GM12878 (cell line): ENCODE data around the gene REL. TPM values are rescaled to one million over a fixed set of nuclear protein-coding genes. Genes with fewer than 3 reads are reported as not detected.
A peak's percentile ranks its signal among the peaks of the same experiment; 100 is the strongest.

Experiments
- ATAC-seq: fragments of 200-7000 bp; cut with Tn5 transposase; 3 replicates; pipeline ENCODE4 v1.9.1; 2020; ENCODE audit warnings: mild to moderate bottlenecking, moderate library complexity
- BruUV-seq: library from RNA; stranded (reverse); fragments of 400-500 nt; replicated peaks from 2 replicates; lab custom pipeline; 2021; lab: Mats Ljungman, UMichigan
- CTCF ChIA-PET: fragments of 300-600 bp; sonication (Branson Sonifier 250); formaldehyde crosslinking; extraction: SDS; loops from one replicate; lab custom pipeline; 2021; ENCODE audit warnings: inconsistent platforms; lab: Yijun Ruan, JAX
- POLR2A ChIA-PET: fragments of 350-600 bp; formaldehyde crosslinking; extraction: SDS; loops from one replicate; lab custom pipeline; 2021; ENCODE audit warnings: inconsistent platforms; lab: Charles Lee
- RAD21 ChIA-PET: fragments of 300-600 bp; sonication (Branson Sonifier 250); formaldehyde crosslinking; loops from one replicate; lab custom pipeline; 2023; ENCODE audit warnings: antibody characterized with exemption; ENCODE audit not compliant: unreplicated experiment; lab: Charles Lee
- SMC1A ChIA-PET: fragments of 300-600 bp; sonication (Branson Sonifier 250); formaldehyde crosslinking; loops from one replicate; lab custom pipeline; 2023; ENCODE audit not compliant: unreplicated experiment, uncharacterized antibody; lab: Charles Lee
- DNase-seq: peaks from one replicate; pipeline ENCODE4 v3.0.0-alpha.2; 2011; ENCODE audit warnings: low read depth, low spot score
- FAIRE-seq: peaks from 3 replicates; lab custom pipeline; 2011; peaks lifted over from hg19 to GRCh38; lab: Jason Lieb, UNC
- H2AFZ ChIP-seq: 2 replicates; pipeline ENCODE4 v1.6.0; 2011; ENCODE audit warnings: low read depth, low read length, control low read depth; ENCODE audit not compliant: control insufficient read depth
- H3K27ac ChIP-seq: 2 replicates; pipeline ENCODE4 v1.5.1; 2011; ENCODE audit warnings: control low read depth; ENCODE audit not compliant: control insufficient read depth, insufficient read depth
- H3K27me3 ChIP-seq, 2 experiments: replicated peaks in 1 of 2; 2 replicates each; pipeline versions ENCODE4 v1.6.0 to v1.6.1; 2011; ENCODE audit warnings: low read length in 1 of 2; ENCODE audit not compliant: control insufficient read depth in 2 of 2, insufficient read depth in 2 of 2
- H3K36me3 ChIP-seq, 2 experiments: 2 replicates each; pipeline ENCODE4 v1.5.1; 2011; ENCODE audit warnings: low read length in 1 of 2; ENCODE audit not compliant: control insufficient read depth in 2 of 2, insufficient read depth in 2 of 2
- H3K4me1 ChIP-seq: 2 replicates; pipeline ENCODE4 v1.6.1; 2011; ENCODE audit warnings: mild to moderate bottlenecking, low read length, moderate library complexity, mixed read lengths; ENCODE audit not compliant: control insufficient read depth, insufficient read depth
- H3K4me2 ChIP-seq: 2 replicates; pipeline ENCODE4 v1.6.0; 2011; ENCODE audit warnings: control low read depth; ENCODE audit not compliant: control insufficient read depth, insufficient read depth
- H3K4me3 ChIP-seq: fragments of 200-600 bp; sonication (generic); 2 replicates; pipeline ENCODE4 v1.5.1; 2016
- H3K79me2 ChIP-seq: 2 replicates; pipeline ENCODE4 v1.6.0; 2011; ENCODE audit warnings: low read length; ENCODE audit not compliant: control insufficient read depth, insufficient read depth
- H3K9ac ChIP-seq: 2 replicates; pipeline ENCODE4 v1.8.0; 2011; ENCODE audit warnings: low read length, control low read depth, mixed read lengths; ENCODE audit not compliant: control insufficient read depth, insufficient read depth
- H3K9me3 ChIP-seq: replicated peaks from 3 replicates; pipeline ENCODE4 v1.5.1; 2011; ENCODE audit warnings: mild to moderate bottlenecking, low read length; ENCODE audit not compliant: control insufficient read depth, insufficient read depth
- H4K20me1 ChIP-seq: 2 replicates; pipeline ENCODE4 v1.6.0; 2011; ENCODE audit not compliant: control insufficient read depth, insufficient read depth
- BCL3 ChIP-seq: IDR thresholded peaks from 2 replicates; pipeline ENCODE4 v1.6.1; 2011; ENCODE audit warnings: borderline replicate concordance, low read depth, mild to moderate bottlenecking, moderate library complexity, low read length; ENCODE audit not compliant: insufficient read depth, poor library complexity, severe bottlenecking
- PRDM15 ChIP-seq: fragments of 450-650 bp; formaldehyde crosslinking; IDR thresholded peaks from 2 replicates; pipeline ENCODE4 v1.4.0; 2020; ENCODE audit warnings: mild to moderate bottlenecking, moderate library complexity
- WGBS: methylation state at CpG from one replicate; pipeline ENCODE4 v1.1.6; 2016; ENCODE audit warnings: low lambda C conversion rate; ENCODE audit not compliant: insufficient replicate concordance, insufficient coverage; ENCODE audit errors: missing lambda C conversion rate; 5-methylcytosine and 5-hydroxymethylcytosine counted together
- in situ Hi-C: fragments of 300-500 bp; cut with MboI; formaldehyde crosslinking; loops from 9 replicates; pipeline ENCODE4 v1.14.3; 2018; ENCODE audit warnings: mixed read lengths
- intact Hi-C: fragments of 100-400 bp; cut with micrococcal nuclease; formaldehyde crosslinking; loops from one replicate; pipeline ENCODE4 v1.14.2; 2022; ENCODE audit not compliant: unreplicated experiment
- polyA plus RNA-seq, 11 experiments: library from polyadenylated mRNA; depleted of rRNA in 4 of 11; unstranded in 6 of 11; stranded (reverse) in 5 of 11; fragments of >200 nt; fragmentation: Nextera tagmentation in 4 of 11; fragmentation: Illumina TruSeq in 1 of 11; extraction: Ambion mirVana in 4 of 11; extraction: Trizol in 1 of 11; gene quantifications; 1 replicate in 1 of 11; 2 replicates in 10 of 11; pipeline versions ENCODE4 v1.2.1 to v1.2.3, GENCODE V29; 2011 to 2016; ENCODE audit warnings: inconsistent platforms in 2 of 11, missing spikeins in 2 of 11, low read depth in 1 of 11
- total RNA-seq, 4 experiments: library from RNA; depleted of rRNA in 3 of 4; stranded (reverse); fragments of >200 nt in 3 of 4; fragmentation: Illumina TruSeq in 1 of 4; extraction: Trizol in 1 of 4; gene quantifications; 2 replicates each; pipeline versions ENCODE4 v1.2.1 to v1.2.3, GENCODE V29; 2013 to 2021

The REL gene
- total and polyA plus RNA-seq, 10 of the 15 experiments (the other 5 are each of a cell fraction or from before 2014, with no cell fraction given): 6.3 to 52.4 (median 26.6) TPM

GRCh38 chr2:60972889-60973656, 91.7 kb downstream of the REL start:
- Histone ChIP-seq H3K79me2 (no peaks in the 10 kb centered on the region), H3K27me3 (no peaks in the 10 kb centered on the region), H3K36me3 (no peaks in the 10 kb centered on the region), H3K9ac (no peak overlapping the region), H4K20me1 (no peaks in the 10 kb centered on the region), H3K4me1 (peaks cover 50% of the 10 kb centered on the region), H3K9me3 (peaks cover 3% of the 10 kb centered on the region; the same call in 1 of the 3 replicates), H3K4me2 (peak overlapping the region; percentile 78)
- ATAC-seq (no peak), DNase-seq (no peak), FAIRE-seq (no peak)
- ChIA-PET CTCF (interaction anchor here (0.6 to 1.0 kb wide), 4 partner anchors 9 to 73 kb away, joined by 3 to 4 read pairs (median 3); no protein-coding TSS in a partner anchor), RAD21 (interaction anchor here (0.9 to 2.7 kb wide), 7 partner anchors 9 to 176 kb away, joined by 3 to 12 read pairs (median 6); no protein-coding TSS in a partner anchor)
- in situ Hi-C loops: no loop called here
- TF ChIP-seq BCL3 (peak; percentile 13), PRDM15 (CRISPR knock-in tag) (no peak)
- TF ChIP-seq, all 136 proteins: peak for 1
- intact Hi-C loops: no loop called here
- Histone ChIP-seq H2AFZ (no peak overlapping the region), H3K27ac (peak overlapping the region; percentile 72; the same call in 1 of the 2 replicates), H3K4me3 (no peak overlapping the region)
- no TSS peak for BruUV-seq
- SMC1A ChIA-PET: interaction anchor here (1.0 to 3.7 kb wide), 9 partner anchors 9 to 89 kb away, joined by 3 to 26 read pairs (median 4); no protein-coding TSS in a partner anchor
- WGBS: 42% methylated on average over 31 of the region's 32 CpGs
- POLR2A ChIA-PET: interaction anchor here (0.6 to 1.4 kb wide), 5 partner anchors 10 to 163 kb away, joined by 3 to 12 read pairs (median 4); no protein-coding TSS in a partner anchor
